HG03045 (cell line): ENCODE measurements around the gene POLD3.
"Not testable (repeated sequence)": the region's sequence is repeated elsewhere in the genome, so short reads cannot be mapped to it uniquely, and the experiment has no call there.

Source experiments
- ATAC-seq: cut with Tn5 transposase; IDR thresholded peaks from one replicate; pipeline ENCODE4 v1.9.1; 2021; ENCODE audit warnings: mild to moderate bottlenecking, moderate library complexity; ENCODE audit not compliant: unreplicated experiment

The POLD3 gene

DNA sequence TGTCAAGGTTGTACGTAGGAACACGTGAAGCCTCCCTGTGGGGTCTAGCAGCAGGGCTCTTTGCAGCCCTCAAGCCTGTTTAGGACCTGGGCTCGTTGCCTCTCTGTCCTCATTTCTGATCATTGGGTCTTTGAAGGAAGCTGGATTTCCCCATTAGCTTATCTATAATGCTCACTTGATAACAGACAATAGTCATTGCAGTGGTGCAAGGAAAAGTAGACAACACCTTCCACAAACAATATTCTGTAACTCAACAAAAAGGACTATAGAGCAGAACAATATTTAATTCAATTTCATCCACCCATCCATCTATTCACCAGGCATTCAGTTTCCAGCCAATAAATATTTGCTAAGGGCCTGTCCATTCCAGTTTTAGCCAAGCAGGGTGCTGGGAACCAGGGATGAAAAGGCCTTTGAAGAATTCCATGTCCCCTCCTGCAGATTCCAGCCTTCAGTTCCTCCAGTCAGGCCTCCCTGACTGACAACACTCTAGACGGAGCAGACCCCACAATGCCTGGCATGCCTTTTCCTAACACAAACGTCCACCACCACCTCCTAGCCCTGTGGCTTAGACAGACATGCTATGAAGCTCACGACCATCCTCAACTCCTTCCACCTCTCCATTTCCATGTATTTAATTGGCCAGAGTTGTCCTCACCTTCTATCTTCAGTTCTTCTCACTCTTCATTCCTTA is 12.7 kb upstream of the POLD3 start:
- ATAC-seq: no peak

DNA sequence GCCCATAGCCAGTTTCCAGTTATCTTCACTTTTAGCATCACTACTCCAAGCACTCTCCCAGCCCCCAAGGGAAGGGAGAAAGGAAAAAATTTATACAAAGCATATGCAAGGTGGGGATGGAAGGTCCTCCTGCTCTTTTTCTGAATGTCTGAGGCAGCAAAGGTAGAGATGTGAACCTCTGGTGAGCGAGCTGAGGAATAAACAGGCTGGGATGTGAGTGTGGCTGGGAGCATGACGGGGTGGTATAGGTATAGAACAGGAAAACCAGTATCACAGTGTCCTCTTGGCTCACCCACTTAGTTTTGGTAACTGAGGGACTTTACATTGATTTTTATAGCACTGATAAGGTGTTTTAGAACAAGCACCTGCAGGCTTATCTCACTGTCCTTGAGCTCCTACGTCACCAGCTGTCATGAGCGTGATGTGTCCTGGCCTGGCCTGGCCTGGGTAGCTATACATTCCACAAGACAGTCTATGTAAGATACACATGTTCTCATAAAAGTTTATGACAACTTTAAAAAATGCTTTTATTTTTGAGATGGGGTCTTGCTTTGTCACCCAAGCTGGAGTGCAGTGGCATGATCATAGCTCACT is 10.3 kb upstream of the POLD3 start:
- ATAC-seq: no peak

DNA sequence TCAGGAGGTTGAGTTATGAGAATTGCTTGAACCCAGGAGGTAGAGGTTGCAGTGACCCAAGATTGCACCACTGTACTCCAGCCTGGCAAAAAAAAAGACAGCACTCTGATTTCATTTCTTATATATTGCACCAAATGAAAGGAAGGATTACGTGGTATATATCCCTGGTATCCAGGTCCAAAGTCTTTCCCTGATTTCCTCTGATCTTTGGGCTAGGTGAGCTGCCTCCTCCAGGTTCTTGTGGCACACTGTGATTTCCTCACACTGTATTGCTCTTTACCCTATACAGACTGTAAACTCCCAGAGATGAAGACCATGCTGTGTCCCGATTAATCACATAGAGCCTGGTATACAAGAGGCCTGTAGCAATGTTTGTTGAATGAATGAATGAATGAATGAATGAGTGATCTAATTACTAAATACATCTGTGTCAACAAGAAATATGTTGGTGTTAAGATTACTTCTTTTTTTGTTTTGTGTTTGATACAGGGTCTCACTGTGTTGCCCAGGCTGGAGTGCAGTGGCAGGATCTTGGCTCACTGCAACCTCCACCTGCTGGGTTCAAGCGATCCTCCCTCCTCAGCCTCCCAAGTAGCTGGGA is 9.3 kb upstream of the POLD3 start:
- no peak for ATAC-seq

DNA sequence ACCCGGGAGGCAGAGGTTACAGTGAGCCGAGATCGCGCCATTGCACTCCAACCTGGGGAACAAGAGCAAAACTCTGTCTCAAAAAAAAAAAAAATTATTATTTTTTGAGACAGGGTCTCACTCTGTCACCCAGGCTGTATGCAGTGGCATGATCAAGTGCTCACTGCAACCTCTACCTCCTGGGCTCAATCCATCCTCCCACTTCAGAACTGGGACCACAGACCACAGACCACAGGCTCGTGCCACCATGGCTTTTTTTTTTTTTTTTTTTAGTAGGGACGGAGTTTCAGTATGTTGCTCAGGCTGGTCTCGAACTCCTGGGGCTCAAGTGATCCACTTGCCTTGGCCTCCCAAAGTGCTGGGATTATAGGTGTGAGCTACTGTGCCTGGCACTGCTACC is 1.9 kb upstream of the POLD3 start:
- not testable (repeated sequence) for ATAC-seq

DNA sequence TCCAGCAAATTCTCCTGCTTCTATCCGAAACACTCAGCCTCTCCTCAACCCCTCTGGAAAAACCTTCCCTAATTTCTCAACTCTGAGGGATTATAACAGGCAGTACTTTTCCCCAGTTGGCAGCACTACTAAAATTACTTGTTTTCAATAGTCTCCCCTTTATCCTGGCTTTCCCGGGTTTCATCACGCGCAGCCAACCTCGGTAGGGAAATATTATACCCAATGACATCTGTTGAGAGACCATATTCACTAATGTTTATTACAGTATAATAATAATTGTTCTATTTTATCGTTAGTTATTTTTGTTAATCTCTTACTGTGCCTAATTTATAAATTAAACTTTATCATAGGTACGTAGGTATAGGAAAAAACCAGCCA is 330 bp upstream of the POLD3 start:
- ATAC-seq: no peak

DNA sequence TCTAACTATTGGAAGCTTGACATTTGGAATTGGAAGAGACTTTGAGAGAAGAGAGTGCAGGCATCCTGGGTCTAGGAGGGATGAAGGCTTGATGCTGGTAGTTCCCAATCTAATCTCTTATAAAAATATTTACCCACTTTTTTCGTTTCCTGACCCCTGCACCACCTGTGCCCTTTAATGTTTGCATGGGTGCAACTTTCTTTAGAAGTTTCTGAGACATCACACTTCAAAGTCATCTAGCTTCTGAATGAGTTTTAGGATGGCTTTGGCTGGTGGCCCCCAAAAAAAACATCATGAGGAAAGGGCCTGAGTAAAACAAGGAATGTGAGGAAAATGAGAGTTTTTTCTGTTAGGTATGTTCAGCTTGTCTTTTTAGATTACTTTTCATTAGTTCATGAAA is 1.1 kb downstream of the POLD3 start:
- ATAC-seq: no peak

DNA sequence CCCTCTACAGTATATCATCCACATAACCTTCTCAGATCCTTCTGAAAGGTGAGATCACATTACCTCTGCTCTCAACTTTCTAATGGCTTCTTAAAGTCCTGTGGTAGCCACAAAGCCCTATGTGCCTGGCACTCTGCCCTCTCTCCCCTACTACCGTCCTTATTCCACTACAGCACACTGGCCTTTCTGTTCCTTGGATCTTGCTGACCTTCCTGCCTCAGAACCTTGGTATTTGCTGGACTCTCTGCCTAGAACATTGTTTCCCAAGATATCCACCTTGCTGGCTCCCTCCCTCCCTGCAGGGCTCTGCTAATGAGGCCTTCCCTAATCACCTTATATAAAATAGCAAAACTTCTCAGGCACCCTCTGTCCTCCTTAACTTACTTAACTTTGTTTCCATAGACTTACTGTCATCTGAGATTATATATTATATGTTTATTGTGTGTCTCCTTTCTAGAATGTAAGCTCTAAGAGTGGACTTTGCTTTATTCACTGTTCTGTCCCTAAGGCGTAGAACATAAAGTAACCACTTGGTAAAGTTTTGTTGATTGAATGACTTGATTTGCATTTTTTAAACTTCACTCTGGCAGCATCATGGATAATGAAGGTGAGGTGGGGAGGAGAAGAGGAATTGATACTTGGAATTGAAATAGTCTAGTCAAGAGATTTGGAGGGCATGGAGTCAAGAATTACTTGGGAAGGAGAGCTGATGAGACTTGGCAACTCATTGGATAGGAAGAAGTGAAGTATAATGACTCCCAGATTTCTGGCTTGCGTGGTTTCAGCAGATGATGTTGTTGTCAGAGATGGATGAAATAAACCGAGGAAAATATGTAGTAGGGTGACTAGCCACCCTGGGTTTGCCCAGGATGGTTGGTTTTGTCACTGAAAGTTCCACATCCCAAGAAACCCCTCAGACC is 10.5 kb downstream of the POLD3 start:
- no peak for ATAC-seq

DNA sequence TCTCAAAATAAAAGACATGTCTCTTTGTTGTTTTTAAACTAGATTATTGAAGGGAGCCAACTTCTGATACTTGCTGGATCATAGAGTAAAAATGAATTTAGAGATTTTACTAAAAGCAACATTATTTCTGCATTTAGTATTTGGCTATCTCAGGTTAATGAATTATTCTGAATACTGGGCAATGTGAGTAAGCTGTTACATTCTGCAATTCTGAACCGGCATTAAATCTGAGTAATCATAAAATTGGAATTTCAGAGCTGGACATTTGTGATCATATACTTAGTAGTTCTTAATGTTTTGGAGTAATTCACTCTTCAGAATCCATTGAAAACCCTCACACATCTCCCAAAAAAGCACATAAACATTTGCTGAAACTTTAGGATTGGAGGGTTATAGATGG is 11.5 kb downstream of the POLD3 start:
- ATAC-seq: no peak

DNA sequence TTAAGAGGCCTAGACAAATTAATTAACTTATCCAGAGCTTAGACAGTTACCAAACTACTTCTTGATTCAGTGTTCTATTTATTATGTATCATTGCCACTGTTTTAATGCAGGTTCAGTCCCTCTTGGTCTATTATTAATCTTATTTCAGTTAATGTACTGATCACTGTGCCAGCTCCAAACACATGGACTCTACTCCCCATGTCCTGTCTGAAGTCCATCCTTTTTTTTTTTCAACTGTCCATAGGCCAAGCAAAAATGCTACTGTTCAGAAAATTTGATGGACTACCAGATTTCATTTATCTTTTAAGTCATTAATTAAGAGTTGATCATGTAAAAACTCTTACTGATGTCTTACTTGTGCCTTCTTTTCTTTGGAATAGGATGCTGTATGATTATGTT is 11.9 kb downstream of the POLD3 start:
- ATAC-seq: no peak

DNA sequence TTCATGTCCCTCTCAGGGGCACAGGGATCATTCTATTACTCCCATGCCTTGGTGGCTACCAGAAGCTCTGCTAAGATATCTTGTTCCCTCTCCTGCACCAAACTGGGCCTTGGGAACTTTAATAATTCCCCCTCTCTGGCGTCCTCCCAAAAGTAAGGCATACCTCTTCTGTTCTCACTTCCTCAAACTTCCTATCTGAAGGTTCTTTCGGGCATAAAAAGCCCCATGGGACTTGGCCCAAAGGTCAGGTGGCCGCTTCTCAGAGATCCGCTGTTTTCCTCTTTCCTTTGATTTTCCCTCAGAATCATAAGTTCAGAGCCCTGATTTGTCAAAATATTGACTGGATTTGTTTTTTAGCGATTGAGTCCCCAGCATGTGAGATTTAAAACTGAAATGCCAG is 13.0 kb downstream of the POLD3 start:
- ATAC-seq: no peak

DNA sequence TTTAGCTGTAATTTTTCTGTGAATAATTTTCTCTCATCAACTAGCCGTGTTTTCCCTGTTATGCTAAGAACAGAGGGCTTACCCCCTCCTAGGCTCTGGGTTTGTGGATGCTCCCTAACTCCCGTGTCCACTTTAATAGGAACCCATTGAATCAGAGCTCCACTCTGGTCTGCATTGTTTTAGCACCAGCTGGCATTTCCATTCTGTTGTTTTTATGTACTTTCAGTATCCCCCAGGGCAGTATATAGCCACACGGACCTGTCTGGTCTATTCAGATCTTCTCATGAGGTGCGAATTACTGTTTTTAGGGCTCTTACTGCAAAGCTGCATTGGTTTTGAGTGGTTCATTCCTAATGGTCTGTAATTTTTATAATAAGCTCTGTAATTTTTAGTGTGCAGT is 16.0 kb downstream of the POLD3 start:
- ATAC-seq: no peak

DNA sequence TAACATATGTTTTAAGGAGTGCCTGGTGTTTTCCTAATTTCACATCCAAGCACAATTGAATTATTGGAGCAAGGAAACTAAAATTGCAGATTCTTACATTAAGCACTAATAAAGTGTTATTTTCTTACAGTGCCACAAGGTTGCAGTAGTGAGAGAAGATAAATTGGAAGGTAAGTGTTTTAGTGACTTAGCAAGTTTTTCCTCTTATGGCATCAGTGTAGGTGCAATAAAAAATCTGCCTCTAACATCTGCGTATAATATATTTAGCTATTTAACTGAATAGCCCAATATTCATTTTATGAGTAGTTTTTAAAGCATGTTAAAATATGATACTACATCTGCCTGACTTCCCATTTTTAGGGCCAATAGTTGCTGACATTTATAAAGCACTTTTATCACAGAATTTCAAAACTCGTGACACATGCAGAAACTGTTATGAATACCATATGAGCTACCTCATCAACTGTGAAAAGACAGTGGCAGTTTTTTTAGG is 19.0 kb downstream of the POLD3 start:
- no peak for ATAC-seq

DNA sequence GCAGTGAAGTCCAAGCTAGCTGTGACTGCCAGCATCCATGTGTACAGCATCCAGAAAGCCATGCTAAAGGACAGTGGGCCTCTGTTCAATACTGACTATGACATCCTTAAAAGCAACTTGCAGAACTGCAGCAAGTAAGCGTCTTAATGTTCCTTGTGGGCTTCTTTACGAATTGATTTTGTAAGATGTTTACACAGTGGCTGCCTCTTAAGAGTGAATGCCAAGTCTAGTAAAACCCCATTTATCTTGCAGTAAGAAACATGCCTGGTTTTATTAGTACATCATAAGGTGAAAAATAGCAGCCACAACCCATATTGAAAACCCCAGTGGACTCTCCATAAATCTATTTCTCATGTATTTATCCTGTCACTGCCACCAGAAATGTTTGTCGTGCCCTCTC is 20.5 kb downstream of the POLD3 start:
- no peak for ATAC-seq

DNA sequence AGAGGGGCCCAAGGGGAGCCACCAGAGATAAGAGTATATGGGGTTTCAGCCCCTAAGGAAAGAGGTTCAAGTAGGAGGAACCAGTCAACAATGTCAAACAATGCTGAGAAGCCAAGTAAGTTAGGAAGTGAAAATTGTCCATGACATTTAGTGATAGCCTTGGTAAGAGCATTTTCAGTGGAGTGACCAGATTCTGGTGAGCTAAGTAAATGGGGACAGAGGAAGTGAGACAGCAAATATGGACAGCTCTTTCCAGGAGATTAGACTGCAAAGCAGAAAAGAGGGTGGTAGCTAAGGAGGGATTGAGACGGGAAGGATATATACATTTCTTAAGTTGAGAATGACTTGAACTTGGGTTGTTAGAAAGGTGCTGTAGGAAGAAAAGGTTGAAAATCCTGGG is 22.9 kb downstream of the POLD3 start:
- no peak for ATAC-seq

DNA sequence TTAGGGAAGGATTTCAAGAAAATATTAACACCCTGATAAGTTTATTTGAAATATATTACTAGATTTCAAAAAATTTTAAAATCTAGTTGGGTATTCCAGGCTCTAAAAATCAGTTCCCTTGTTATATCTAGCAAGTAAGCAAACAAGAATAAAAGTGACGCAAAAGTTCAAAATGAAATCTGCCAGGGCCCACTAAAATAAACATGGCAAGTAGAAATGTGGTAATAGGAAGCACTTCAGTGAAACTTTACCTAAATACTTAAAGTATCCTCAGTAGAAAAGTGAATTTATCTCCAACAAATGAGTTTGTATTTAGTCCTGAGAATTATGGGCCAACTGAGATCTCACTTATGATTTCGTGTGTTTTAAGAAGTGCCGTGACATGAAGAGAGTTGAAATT is 23.6 kb downstream of the POLD3 start:
- no peak for ATAC-seq

DNA sequence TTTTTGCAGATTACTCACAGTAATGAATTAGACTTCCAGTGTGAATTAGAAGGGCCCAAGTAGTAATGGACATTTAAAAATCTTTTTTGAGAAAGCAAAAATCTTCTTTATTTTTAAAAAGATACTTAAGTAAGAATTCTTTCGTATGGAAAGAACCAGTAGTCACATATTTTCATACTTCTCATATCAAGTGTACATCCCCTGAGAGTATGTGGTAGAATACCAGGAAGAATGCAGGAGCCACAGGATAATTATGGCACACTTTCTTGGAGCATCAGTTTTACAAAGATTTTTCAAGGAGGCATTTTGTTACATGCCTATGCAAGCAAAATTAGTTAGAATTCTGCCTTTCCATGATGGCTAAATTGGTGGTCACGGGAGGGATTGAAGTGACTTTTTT is 28.1 kb downstream of the POLD3 start:
- no peak for ATAC-seq

DNA sequence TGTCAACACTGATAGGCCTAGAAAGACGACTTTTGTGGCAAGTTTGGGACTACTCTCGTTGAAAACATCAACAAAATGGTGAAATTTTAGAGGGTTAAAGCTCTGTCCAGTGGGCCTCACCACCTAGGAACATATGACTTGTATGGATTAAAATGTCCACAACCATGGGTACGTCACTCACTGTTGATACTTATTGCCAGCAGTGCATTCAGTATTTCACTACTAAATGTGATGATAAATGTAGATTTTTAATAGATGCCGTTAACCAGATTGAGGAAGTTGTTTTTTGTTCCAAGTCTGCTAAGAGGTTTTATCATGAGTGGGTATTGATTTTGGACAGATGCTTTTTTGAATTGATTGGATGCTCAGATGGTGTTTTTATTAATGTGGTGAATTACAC is 33.7 kb downstream of the POLD3 start:
- no peak for ATAC-seq

DNA sequence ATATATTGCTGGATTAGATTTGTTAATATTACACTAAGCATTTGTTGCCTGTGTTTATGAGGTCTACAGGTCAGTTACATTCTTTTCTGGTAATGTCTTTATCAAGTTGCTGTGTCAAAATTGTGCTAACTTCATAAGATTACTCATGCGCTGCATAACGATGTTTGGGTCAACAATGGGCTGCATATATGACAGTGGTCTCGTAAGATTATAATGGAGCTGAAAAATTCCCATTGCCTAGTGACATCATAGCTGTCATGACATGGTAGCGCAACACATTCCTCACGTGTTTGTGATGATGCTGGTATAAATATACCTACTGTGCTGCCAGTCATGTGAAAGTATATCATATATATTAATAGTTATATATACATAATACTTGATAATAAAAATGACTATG is 34.2 kb downstream of the POLD3 start:
- ATAC-seq: no peak

DNA sequence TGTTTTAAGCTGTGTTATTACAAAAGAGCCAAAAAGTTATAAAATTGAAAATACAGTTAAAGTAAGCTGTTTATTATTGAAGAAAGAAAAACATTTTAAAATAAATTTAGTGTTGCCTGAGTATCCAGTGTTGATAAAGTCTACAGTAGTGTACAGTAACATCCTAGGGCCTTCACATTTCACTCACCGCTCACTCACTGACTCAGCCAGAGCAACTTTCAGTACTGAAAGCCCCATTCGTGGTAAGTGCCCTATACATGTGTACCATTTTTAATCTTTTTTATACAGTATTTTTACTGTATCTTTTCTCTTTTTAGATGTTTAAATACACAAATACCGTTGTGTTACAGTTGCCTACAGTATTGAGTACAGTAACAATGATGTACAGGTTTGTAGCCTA is 35.0 kb downstream of the POLD3 start:
- ATAC-seq: no peak

DNA sequence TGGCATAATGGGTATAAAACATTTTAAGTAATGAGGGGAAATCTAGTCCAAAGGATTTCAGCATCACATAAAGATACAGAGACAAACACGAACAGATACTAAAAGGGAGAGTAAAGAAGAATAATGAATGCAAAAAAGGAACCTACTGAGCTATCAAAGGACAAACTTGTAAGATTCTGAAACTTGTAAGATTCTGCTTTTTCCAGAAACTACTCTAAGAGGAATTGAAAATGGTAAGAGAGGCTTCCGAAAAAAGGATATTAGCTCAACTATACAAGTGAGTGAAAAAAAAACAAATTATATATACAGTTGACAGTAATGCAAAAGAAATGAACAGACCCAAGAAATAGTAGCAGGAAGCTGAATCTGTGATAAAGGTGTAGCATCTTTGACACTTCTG is 37.7 kb downstream of the POLD3 start:
- no peak for ATAC-seq
